Measurements from ENCODE around the gene OXSR1.
"Not testable (repeated sequence)": the region's sequence is repeated elsewhere in the genome, so short reads cannot be mapped to it uniquely, and the experiment has no call there.

The OXSR1 gene

GRCh38 chr3:38169027-38169317, 3.6 kb downstream of the OXSR1 start:
- no peak for DNase-seq

GRCh38 chr3:38170722-38171121, 5.4 kb downstream of the OXSR1 start:
- DNase-seq, result no peak

DNA sequence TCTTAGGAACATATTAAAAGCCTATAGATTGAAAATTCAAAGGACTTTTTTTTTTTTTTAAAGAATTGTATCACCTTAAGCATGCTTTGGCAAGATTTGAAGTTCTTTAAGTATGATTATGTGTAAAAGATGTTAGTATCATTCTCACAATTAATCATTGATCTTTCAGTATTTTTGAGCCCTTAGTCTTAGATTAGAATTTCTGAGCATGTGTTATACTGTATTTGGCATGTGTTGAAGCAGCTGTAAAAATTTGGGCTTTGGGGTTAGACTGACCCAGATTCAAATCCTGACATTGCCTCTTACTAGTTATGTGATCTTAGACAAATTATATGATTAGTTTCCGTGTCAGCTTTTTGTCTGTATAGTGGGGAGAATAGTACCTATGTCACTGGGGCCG, 6.3 kb downstream of the OXSR1 start:
- no peak for DNase-seq

- no peak for DNase-seq
Observed at GRCh38 chr3:38173834-38174418, 8.6 kb downstream of the OXSR1 start.

DNA sequence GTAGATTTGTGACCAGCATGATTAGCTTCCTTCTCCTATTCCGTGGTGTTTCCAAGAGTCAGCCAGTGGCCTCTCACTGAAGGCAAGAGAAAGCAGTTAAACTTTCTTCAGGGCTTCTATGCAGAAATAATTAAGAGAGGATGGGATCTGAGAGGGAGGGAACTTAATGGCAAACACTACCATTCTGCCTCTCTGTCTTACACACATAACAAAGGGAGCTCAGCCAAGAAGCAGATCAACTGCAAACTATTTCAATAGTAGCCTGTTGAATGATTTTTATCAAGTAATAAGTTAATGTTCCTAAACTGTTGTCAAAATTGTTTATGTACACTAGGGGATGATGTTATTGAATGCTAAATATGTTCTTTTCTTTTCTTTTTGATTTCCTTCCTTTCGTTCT, 11.8 kb downstream of the OXSR1 start:
- DNase-seq, result no peak

- DNase-seq, result no peak
Observed at GRCh38 chr3:38186781-38187180, 21.4 kb downstream of the OXSR1 start.

- no peak for DNase-seq
Observed at GRCh38 chr3:38190481-38190881, 25.1 kb downstream of the OXSR1 start.

GRCh38 chr3:38202931-38203330, 37.6 kb downstream of the OXSR1 start:
- DNase-seq, result not testable (repeated sequence)

GRCh38 chr3:38203690-38204089, 38.4 kb downstream of the OXSR1 start:
- DNase-seq, result no peak

DNA sequence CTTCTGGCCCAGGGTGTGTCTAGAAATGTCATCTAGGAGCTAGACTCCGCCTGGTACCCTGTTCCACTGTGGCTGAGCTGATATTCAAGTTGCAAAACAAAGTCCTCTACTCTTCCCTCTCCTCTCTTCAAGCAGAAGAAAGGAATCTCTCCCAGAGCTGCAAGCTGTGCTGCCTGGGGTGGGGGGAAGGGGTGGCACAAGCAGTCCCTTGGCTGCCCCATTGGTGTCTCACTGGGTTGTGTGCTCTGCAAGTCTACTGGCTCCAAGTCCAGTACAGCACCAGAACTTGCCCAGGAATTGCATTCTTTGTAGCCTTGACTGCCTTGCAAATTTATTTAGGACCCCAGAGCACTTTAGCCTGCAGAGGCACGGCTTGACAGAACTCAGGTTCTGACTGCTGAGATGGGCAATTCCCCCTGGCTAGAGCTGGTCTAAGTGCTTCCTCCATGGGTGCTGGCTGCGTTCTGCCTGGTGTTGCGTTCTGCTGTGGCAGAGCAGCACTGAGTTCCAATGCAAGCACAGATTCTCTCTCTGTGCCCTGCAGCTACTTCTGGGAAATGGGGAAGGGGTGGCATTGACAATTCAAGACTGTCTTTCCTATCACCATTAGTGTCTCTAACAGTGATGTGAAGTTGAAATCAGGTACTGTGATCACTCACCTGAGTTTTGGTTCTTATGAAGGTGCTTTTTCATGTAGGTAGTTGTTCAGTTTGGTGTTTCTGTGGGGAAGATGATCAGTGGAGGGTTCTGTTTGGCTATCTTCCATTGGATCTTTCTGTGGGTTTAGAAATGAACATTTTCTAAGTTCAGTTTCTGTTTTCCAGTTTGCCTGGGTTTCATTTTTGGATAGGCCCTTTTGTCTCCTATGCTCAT, 39.5 kb downstream of the OXSR1 start:
- DNase-seq, result no peak

GRCh38 chr3:38205472-38205805, 40.1 kb downstream of the OXSR1 start:
- no peak for DNase-seq

DNA sequence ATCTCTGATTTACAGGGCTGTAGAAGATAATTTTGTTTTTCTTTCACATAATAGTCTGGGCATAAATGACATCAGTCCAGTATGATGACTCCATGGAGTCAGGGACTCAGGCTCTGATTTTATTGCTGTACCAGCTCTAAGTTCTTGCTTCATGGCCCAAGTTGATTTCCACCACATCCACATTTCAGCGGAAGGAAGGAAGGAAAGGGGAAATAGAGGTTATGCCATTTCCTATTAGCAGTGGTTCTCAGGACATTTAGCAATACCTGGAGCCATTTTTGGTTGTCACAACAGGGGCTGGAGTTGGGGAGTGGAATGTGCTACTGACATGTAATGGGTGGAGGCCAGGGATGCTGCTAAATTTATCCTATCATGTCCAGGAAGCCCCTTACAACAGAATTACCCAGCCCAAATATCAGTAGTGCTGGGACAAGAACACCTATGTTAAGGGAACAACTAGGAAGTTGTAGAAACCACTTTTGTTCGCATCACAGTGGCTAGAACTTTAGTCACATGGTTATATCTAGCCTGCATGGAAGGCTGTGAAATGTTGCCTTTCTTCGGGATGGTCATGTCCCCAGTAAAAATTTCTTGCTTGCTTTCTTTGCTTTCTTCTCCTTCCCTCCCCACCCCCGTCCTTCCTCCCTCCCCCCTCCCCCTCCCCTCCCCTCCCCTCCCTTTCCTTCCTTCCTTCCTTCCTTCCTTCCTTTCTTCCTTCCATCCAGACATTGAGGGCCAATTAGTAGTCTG, 42.1 kb downstream of the OXSR1 start:
- no peak for DNase-seq

GRCh38 chr3:38210141-38210757, 44.9 kb downstream of the OXSR1 start:
- DNase-seq, result no peak

DNA sequence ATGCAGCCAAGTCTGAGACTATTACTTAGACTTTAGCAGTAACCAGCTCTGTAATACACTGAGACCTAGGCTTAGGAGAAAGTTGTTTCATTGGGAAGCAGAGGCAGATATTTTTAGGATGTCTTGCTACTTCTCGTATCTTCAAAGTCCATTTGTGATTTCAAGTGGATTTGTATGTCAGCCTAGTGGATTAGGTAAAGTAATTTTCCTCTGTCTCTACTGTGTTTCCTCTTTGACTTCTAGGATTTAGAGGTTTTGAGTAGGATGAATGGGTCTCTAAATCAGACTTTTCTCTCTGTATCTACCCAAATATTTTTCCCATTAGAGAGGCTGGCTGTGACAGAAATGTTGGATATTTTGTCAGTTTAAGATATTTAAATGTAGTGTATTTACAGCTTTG, 46.8 kb downstream of the OXSR1 start:
- DNase-seq, result no peak

GRCh38 chr3:38214560-38214959, 49.2 kb downstream of the OXSR1 start:
- DNase-seq, result no peak

DNA sequence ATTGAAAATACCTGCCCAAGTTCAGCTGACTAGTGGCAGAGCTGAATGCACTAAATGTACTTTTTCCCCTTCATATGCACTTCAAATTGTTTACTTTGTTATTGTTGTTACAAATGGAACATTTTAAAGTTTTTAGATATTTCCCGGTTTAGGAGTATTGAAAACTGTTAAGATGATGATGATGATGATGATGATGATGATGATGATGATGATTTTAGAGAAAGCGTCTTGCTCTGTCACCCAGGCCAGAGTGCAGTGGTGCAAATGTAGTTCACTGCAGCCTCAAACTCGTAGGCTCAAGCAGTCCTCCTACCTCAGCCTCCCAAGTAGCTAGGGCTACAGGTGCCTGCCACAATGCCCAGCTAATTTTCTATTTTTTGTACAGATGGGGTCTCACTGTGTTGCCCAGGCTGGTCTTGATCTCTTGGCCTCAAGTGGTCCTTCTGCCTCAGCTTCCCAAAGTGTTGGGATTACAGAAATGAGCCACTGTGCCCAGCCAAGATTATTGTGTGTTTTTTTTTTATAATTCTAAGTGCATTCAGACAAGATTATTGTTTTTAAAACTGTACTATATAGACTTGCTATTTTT, 54.4 kb downstream of the OXSR1 start:
- DNase-seq, result no peak

- no peak for DNase-seq
Observed at GRCh38 chr3:38221005-38221404, 55.7 kb downstream of the OXSR1 start.

GRCh38 chr3:38222032-38222634, 56.8 kb downstream of the OXSR1 start:
- no peak for DNase-seq

DNA sequence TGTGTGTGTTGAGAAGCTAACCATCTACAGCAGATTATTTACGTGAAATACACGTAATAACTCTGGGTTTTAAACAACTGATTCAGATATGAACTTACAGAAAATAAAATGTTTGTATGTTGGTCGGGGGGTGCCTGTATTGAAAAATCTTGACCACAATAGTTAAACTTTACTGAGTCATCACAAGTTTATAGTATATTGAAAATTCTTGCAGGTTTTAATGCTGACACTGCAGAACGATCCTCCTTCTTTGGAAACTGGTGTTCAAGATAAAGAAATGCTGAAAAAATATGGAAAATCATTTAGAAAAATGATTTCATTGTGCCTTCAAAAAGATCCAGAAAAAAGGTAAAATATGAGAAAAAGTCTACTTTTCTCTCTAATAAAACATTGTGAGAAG, 59.0 kb downstream of the OXSR1 start:
- DNase-seq, result no peak

DNA sequence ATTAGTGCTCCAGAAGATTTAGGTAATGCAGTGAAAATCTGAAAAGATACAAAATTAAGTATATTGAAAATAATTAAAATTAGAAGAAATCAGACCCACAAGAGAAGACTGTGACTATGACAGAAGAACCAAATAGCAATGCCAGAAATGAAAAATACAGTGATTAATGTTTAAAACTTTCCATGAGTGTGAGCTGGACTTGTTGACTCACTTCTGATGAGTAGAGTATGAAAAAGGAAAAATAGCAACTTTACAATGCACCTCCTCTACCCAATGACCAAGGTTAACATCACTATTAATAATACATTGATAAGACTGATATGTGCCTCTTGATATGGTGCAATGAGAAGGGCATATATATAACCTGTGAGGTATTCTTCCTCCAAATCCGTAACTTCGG, 60.9 kb downstream of the OXSR1 start:
- DNase-seq, result no peak

- DNase-seq, result no peak
Observed at GRCh38 chr3:38227989-38228388, 62.7 kb downstream of the OXSR1 start.

DNA sequence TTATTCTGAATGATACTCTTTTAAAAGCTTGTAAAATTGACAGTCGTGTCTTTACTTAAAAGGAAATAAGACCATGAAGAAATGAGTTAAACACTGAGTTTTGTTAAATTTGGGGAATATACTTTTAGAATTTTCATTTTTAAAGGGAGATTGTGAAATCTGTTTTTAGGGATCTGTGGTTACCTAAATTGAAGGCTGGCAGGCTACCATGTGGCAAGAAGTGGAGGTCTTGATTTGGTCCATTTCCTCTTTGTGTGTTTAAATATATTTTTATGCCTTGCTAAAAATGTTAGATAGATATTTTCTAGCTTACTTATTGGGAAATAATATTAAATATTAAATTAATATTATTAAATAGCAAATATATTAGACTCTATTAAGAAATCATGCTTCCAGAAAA, 63.7 kb downstream of the OXSR1 start:
- no peak for DNase-seq

GRCh38 chr3:38232701-38233100, 67.4 kb downstream of the OXSR1 start:
- DNase-seq, result no peak

All from NK-92 treated with Interleukin-12 subunit alpha and Interleukin-12 subunit beta, amount 100 ng/mL, for 24 hours (cell line).